GM19099 (cell line): Measurements from ENCODE around the gene PHC1.

ENCODE experiments used
- POLR2A ChIP-seq: IDR thresholded peaks from 3 replicates; pipeline ENCODE4 v1.6.1; 2011; ENCODE audit warnings: low read depth; ENCODE audit not compliant: insufficient read length; ENCODE audit errors: extremely low read depth

PHC1 gene

DNA sequence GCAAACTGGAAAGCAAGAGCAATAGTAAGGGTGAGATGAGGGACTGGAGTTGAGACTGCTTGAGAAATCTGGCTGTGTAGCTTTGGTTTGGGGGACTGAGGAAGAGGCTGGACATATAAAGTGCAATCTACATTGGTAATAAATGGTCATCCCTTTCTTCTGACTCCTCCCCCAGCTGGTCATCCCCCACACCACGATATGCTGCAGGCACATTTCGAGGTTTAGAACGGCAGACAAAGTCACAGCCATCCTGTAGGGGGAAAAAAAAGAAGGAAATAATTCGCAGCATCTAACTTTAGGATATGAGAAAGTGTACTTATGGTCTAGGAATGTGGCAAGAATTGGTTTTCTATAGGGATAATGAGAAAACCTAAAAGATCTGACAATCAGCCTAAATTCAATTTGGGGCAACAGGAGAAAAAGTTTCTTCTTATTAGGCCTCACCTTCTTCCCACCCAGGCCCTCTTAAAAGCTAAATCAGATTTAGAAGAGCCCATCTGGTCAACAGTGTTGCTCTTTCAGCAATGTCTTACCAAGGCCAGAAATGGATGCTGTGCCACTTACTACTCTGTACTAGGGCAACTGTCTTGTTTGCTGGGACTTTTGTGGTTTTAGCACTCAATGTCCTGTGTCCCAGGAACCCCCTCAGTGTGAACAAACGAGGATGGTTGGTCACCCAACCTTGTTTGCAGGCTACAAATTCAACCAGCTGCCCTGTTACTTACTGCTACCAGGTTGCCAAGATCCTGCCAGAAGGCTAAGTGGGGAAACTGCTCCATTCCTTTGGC, 27.6 kb downstream of the PHC1 start:
- no peak for TF ChIP-seq POLR2A

DNA sequence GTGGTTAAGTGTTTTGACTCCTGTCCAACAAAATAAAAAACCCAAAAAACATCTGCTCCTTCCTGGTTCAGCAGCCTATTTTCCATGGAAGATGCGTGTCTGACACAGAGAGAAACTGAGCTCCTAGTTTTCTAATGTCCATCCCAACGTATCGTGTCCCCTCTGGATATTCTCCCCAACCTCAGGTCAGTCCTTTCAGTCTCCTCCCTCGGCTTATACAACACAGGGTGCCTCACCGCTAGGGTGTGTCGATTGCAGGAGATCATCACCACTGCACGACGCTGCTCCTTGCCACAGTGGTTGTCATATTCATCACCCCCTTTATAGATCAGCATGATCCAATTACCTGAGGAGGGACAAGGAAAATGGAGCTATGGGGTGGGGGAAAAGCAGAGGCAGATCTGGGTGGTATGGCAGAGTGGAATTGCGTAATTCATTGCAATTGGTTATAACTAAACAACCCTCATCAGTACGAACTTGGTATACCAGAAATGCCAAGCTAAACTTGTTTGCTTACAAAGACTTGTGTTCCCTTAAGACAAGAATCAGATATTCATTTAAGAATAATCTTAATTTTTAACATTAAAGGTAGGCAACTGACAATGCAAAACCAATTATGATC, 29.4 kb downstream of the PHC1 start:
- no peak for TF ChIP-seq POLR2A

GRCh38 chr12:8946733-8947132, 32.4 kb downstream of the PHC1 start:
- no peak for TF ChIP-seq POLR2A

GRCh38 chr12:8947737-8948136, 33.4 kb downstream of the PHC1 start:
- no peak for TF ChIP-seq POLR2A

DNA sequence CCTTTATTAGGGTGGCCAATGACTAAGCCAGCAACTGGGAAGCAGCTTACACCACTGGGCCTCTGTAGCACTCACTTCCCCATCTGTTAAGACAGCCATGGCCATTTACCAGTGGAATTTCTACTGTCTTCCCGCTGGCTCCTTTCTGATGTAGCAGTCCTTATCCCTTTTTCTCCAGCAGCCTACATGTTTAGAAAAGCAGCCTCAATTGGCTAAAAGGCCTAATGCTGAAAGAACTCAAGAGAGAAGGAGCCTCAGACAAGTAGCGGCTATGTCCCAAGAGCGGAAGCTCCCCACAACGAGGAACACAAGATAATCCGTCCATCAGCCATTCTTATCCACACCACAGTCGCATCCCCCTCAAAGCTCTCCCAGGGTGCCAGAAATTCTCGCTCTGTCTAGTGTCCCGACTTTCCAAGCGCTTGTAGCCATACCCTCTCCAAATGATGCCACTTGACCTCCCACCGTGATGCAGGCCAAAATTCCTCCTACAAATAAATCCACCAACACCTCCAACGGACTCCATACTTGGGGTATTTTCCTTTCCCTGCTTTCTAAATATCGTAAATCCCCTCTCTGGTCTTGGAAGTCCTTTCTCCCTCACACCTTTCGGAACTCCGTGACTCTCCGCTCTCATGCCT, 34.5 kb downstream of the PHC1 start:
- no peak for TF ChIP-seq POLR2A

GRCh38 chr12:8949342-8950220, 35.3 kb downstream of the PHC1 start, which contains the start of gene M6PR:
TSS of gene M6PR (minus strand) at chr12:8949645. CDS start at chr12:8946404, 3,241 bp downstream.
- peak; percentile 87 for TF ChIP-seq POLR2A

- no peak for TF ChIP-seq POLR2A
Observed at GRCh38 chr12:8950221-8950527, 35.9 kb downstream of the PHC1 start.

DNA sequence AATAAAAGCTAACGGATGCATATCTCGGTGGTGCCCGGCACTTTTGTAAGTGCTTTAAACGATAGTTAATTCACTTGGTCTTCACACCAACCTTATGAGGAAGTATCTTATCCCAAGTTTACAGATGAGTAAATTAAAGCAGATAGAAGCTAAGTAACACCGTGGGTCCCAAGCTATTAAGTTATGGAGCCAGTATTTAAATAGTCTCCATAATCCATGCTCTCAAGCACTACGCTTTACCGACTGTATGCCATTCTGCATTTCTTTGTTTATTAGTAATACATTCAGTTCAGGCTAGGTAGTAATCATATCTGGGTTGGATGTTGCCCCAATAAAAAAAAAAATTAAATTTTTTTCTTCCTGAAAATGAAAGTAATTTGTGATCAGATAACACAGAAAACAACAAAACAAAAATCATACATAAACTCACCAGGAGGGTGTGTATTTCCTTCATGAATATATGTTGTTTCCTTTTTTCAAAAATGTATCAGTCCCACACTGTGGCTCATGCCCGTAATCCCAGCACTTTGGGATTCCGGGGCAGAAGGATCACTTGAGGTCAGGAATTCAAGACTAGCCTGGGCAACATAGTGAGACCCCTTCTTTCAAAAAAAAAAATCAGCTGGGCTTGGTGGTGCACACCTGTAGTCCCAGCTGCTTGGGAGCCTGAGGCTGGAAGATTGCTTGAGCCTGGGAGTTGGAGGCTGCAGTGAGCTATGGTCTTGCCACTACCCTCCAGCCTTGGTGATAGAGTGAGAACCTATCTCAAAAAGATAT, 36.6 kb downstream of the PHC1 start:
- no peak for TF ChIP-seq POLR2A

DNA sequence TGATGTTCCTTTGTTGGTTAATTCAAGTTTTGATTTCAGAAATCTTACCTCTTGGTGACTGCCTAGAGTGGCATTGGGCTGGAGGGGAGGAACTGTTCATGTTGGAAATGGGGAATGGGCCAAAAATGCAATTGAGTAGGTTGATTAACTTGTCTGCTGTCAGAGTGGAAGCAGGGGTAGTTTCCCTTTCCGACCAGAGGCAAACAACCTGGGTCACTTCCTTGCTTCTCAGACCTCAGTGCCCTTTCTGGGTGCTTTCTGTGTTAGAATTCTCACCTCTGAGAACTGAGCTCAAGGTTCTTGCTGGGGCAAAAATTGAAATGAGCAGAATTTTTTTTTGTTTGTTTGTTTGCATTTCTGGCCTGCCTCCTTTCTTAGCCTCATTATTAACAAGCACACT, 37.4 kb downstream of the PHC1 start:
- no peak for TF ChIP-seq POLR2A

DNA sequence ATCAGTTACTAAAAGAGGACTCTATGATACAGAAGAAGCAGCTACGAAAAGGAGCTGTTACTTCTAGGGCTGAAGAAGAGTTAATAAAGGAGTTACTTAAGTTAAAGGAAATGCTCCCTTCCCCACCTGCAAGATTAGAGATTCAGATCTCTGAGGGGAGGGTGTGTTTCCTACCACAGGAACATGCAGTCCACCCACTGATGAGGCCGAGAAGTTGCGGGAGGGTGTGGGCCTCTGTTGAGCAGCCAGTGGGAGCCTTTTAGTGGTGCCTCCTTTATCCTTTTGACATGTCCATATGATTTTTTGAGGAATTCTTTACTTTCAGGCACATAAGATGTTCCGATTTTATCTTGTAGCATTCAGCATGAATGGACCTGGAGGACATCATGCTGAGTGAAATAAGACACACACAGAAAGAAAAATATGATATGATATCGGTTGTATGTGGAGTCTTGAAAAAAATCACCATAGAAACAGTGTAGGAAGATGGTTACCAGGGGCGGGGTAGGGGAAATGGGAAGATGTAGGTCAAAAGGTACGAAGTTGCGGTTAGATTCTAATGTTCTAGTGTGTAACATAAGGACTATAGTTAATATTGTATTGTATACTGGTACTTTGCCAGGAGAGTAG, 39.6 kb downstream of the PHC1 start:
- TF ChIP-seq POLR2A: no peak

- TF ChIP-seq POLR2A: no peak
Observed at GRCh38 chr12:8956073-8956472, 41.8 kb downstream of the PHC1 start.

- TF ChIP-seq POLR2A: no peak
Observed at GRCh38 chr12:8956772-8957171, 42.5 kb downstream of the PHC1 start.

DNA sequence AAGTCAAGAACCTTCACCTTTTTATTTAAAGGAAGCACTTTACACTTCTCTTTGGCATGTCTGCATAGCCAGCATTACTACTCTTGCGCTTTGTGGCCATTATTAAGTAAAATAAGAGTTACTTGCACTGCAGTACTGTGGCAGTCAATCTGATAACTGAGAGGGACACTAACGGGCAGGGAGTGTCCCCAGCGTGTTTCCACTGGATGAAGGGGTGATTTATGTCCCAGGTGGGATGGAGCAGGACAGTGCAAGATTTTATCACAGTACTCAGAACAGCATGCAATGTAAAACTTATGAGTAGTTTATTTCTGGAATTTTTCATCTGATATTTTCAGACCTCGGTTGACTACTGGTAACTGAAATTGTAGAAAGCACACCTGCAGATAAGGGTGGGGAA, 43.3 kb downstream of the PHC1 start:
- no peak for TF ChIP-seq POLR2A

DNA sequence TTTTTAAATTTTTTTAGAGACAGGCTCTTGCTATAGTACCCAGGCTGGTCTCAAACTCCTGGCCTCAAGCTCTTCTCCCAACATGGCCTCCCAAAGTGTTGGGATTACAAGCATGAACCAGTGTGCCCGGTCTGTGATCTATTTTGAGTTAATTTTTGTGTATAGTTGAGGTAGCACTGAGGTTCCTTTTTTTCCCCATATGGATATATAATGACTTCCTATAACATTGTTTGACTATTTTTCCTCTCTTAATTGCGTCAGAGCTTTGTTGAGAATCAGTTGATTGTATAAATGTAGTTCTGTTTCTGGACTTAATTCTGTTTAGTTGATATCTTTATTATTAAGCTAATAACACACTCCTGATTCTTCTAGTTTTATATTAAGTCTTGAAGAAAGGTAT, 43.8 kb downstream of the PHC1 start:
- no peak for TF ChIP-seq POLR2A
